HEK293 (cell line): ENCODE results near the gene NEMP1.

Source experiments
- CTCF ChIP-seq: fragments of 450-650 bp; formaldehyde crosslinking; IDR thresholded peaks from 2 replicates; pipeline ENCODE4 v1.5.1; 2016; ENCODE audit warnings: missing biosample characterization, missing genetic modification characterization
- HOXC10 ChIP-seq: sonication (generic); formaldehyde crosslinking; IDR thresholded peaks from 2 replicates; pipeline ENCODE4 v1.8.1; 2023; ENCODE audit warnings: mild to moderate bottlenecking, missing genetic modification reagents
- KLF10 ChIP-seq: fragments of 450-650 bp; IDR thresholded peaks from 2 replicates; pipeline ENCODE4 v1.5.1; 2018; ENCODE audit warnings: missing biosample characterization, mild to moderate bottlenecking, missing genetic modification characterization
- PRDM1 ChIP-seq: fragments of 450-650 bp; formaldehyde crosslinking; IDR thresholded peaks from 2 replicates; pipeline ENCODE4; 2016; ENCODE audit warnings: missing biosample characterization, missing genetic modification characterization
- REPIN1 ChIP-seq: fragments of 450-650 bp; formaldehyde crosslinking; IDR thresholded peaks from 2 replicates; pipeline ENCODE4 v1.5.1; 2017; ENCODE audit warnings: missing biosample characterization, missing genetic modification characterization, low read depth
- TCF7L2 ChIP-seq: IDR thresholded peaks from 2 replicates; pipeline ENCODE4 v1.6.1; 2011; ENCODE audit warnings: low read depth, mild to moderate bottlenecking, inconsistent platforms, low read length, moderate library complexity, borderline replicate concordance
- YY1 ChIP-seq: fragments of 450-650 bp; formaldehyde crosslinking; IDR thresholded peaks from 2 replicates; pipeline ENCODE4 v1.5.1; 2018; ENCODE audit warnings: missing biosample characterization, missing genetic modification characterization
- ZFHX2 ChIP-seq: fragments of 450-650 bp; formaldehyde crosslinking; conservative IDR thresholded peaks from 2 replicates; pipeline ENCODE4 v1.5.1; 2016; ENCODE audit warnings: missing biosample characterization, missing genetic modification characterization
- ZNF157 ChIP-seq: fragments of 450-650 bp; formaldehyde crosslinking; IDR thresholded peaks from 2 replicates; pipeline ENCODE4 v1.5.1; 2016; ENCODE audit warnings: missing biosample characterization, missing genetic modification characterization
- ZNF266 ChIP-seq: fragments of 450-650 bp; formaldehyde crosslinking; IDR thresholded peaks from 2 replicates; pipeline ENCODE4 v1.5.1; 2016; ENCODE audit warnings: missing biosample characterization, missing genetic modification characterization, low read depth
- ZNF404 ChIP-seq: fragments of 450-650 bp; formaldehyde crosslinking; IDR thresholded peaks from 2 replicates; pipeline ENCODE4 v1.5.1; 2017; ENCODE audit warnings: missing biosample characterization, missing genetic modification characterization
- ZNF501 ChIP-seq: fragments of 450-650 bp; formaldehyde crosslinking; IDR thresholded peaks from 2 replicates; pipeline ENCODE4 v1.5.1; 2016; ENCODE audit warnings: missing biosample characterization, missing genetic modification characterization
- ZNF747 ChIP-seq: fragments of 450-650 bp; formaldehyde crosslinking; IDR thresholded peaks from 2 replicates; pipeline ENCODE4 v1.5.1; 2016; ENCODE audit warnings: missing biosample characterization, missing genetic modification characterization
- TF ChIP-seq, protein P1 (sequence below): fragments of 450-650 bp; formaldehyde crosslinking; IDR thresholded peaks from 2 replicates; pipeline ENCODE4 v1.5.1; 2016; ENCODE audit warnings: missing biosample characterization, missing genetic modification characterization, borderline replicate concordance

GRCh38 chr12:57087010-57087690 is 8.6 kb upstream of the NEMP1 start:
- TF ChIP-seq PRDM1 (tag by site-specific recombination) (no peak), CTCF (tag by site-specific recombination) (no peak), REPIN1 (tag by site-specific recombination) (no peak), YY1 (no peak), ZNF747 (tag by site-specific recombination) (no peak), TCF7L2 (no peak), ZNF266 (tag by site-specific recombination) (no peak), KLF10 (tag by site-specific recombination) (no peak), HOXC10 (CRISPR knock-in tag) (no peak), ZNF501 (tag by site-specific recombination) (0 out of 2 replicates have a peak, but pooled peaks have one; percentile 42), ZFHX2 (tag by site-specific recombination) (peak; percentile 70), ZNF157 (tag by site-specific recombination) (no peak), ZNF404 (no peak)
- TF ChIP-seq, protein P1, sequence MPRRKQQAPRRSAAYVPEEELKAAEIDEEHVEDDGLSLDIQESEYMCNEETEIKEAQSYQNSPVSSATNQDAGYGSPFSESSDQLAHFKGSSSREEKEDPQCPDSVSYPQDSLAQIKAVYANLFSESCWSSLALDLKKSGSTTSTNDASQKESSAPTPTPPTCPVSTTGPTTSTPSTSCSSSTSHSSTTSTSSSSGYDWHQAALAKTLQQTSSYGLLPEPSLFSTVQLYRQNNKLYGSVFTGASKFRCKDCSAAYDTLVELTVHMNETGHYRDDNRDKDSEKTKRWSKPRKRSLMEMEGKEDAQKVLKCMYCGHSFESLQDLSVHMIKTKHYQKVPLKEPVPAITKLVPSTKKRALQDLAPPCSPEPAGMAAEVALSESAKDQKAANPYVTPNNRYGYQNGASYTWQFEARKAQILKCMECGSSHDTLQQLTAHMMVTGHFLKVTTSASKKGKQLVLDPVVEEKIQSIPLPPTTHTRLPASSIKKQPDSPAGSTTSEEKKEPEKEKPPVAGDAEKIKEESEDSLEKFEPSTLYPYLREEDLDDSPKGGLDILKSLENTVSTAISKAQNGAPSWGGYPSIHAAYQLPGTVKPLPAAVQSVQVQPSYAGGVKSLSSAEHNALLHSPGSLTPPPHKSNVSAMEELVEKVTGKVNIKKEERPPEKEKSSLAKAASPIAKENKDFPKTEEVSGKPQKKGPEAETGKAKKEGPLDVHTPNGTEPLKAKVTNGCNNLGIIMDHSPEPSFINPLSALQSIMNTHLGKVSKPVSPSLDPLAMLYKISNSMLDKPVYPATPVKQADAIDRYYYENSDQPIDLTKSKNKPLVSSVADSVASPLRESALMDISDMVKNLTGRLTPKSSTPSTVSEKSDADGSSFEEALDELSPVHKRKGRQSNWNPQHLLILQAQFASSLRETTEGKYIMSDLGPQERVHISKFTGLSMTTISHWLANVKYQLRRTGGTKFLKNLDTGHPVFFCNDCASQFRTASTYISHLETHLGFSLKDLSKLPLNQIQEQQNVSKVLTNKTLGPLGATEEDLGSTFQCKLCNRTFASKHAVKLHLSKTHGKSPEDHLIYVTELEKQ (tag by site-specific recombination): no peak
